AG04450 (cell line): ENCODE measurements around the gene TOMT. TPM values are rescaled to one million over a fixed set of nuclear protein-coding genes. Genes with fewer than 3 reads are reported as not detected.

Source experiments
- CTCF ChIA-PET: fragments of 300-600, 350-600 bp; formaldehyde crosslinking; extraction: SDS; loops from one replicate; lab custom pipeline; 2022; ENCODE audit warnings: antibody characterized with exemption, inconsistent platforms; lab: Charles Lee
- POLR2A ChIA-PET: fragments of 350-600 bp; formaldehyde crosslinking; extraction: SDS; loops from one replicate; lab custom pipeline; 2021; ENCODE audit warnings: antibody characterized with exemption, inconsistent platforms; lab: Yijun Ruan, JAX
- DNase-seq: peaks from one replicate; pipeline ENCODE4 v3.0.0-alpha.2; 2011; ENCODE audit warnings: low read depth, low spot score
- H3K27ac ChIP-seq: one replicate; pipeline ENCODE4 v1.5.1; 2012; ENCODE audit warnings: low read depth, low read length, control low read depth
- H3K27me3 ChIP-seq: one replicate; pipeline ENCODE4 v1.6.0; 2012; ENCODE audit warnings: low read length; ENCODE audit not compliant: control insufficient read depth, insufficient read depth
- H3K4me3 ChIP-seq: 2 replicates; pipeline ENCODE4 v1.5.1; 2011; ENCODE audit warnings: mild to moderate bottlenecking, low read depth, low read length, control low read depth
- H3K9me3 ChIP-seq: 2 replicates; pipeline ENCODE4 v1.5.1; 2012; ENCODE audit warnings: low read length; ENCODE audit not compliant: control insufficient read depth, insufficient read depth
- CTCF ChIP-seq: IDR thresholded peaks from 2 replicates; pipeline ENCODE4 v1.5.1; 2011; ENCODE audit warnings: low read depth, low read length, control low read depth, inconsistent platforms
- polyA plus RNA-seq: library from polyadenylated mRNA; depleted of rRNA; stranded (reverse); fragments of >200 nt; gene quantifications from 2 replicates; pipeline ENCODE4 v1.2.3, GENCODE V29; 2011

TOMT gene
- polyA plus RNA-seq, 1 experiment: not detected

- H3K27ac ChIP-seq: peak overlapping the region; percentile 47
- no peak for TF ChIP-seq CTCF
- CTCF ChIA-PET: interaction anchor here (0.5 to 1.6 kb wide), 2 partner anchors 45 to 138 kb away, joined by 3 to 4 read pairs; no protein-coding TSS in a partner anchor
- no peak overlapping the region for H3K4me3 ChIP-seq
- POLR2A ChIA-PET: interaction anchor here (0.6 kb wide), 1 partner anchor 9 kb away, joined by 3 read pairs; no protein-coding TSS in a partner anchor
- H3K27me3 ChIP-seq: peaks cover 3% of the 10 kb centered on the region
- H3K9me3 ChIP-seq: peaks cover 9% of the 10 kb centered on the region
- no peak for DNase-seq
Observed at GRCh38 chr11:72135891-72136683, 30.4 kb downstream of the TOMT start.

DNA sequence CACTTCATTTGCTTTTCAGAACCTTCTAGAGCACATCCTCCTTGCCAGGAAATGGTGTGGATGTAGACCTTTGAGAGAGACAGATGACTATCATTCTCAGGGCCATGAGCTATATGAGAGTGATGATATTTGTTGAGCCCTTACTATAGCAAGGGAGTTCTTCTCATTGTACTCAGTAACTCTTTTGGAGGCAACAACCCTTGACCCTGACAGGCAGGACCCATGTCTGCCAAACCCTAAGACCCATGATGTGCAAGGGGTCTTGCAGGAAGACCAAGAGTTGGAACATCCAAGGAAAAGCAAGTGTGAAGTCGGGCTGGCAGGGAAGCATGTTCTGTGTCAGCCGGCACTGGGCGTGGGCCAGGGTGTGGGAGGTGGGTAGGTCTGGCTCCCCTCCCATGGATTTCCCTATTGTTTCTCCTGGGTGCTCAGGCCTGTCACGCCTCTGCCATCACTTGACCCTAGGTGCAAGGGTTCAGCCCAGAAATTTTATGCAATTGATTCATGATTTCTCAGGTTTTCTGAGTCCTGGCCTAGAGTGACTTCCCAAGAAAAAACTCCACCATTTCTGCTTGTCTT is 31.0 kb downstream of the TOMT start:
- POLR2A ChIA-PET: no interaction called here
- Histone ChIP-seq H3K27me3 (peaks cover 3% of the 10 kb centered on the region), H3K9me3 (peaks cover 9% of the 10 kb centered on the region), H3K27ac (no peak overlapping the region), H3K4me3 (no peak overlapping the region)
- TF ChIP-seq CTCF: no peak
- CTCF ChIA-PET: interaction anchor here (1.0 to 1.6 kb wide), 2 partner anchors 46 kb away, joined by 3 to 4 read pairs; no protein-coding TSS in a partner anchor
- no peak for DNase-seq

GRCh38 chr11:72138821-72139390 is 33.2 kb downstream of the TOMT start:
- POLR2A ChIA-PET: interaction anchor here (0.6 kb wide), 1 partner anchor 19 kb away, joined by 3 read pairs; no protein-coding TSS in a partner anchor
- CTCF ChIA-PET: no interaction called here

GRCh38 chr11:72139500-72139899 is 33.8 kb downstream of the TOMT start:
- Histone ChIP-seq H3K9me3 (peaks cover 9% of the 10 kb centered on the region), H3K27ac (no peak overlapping the region), H3K4me3 (no peak overlapping the region), H3K27me3 (no peaks in the 10 kb centered on the region)
- no peak for DNase-seq
- ChIA-PET POLR2A (interaction anchor here (0.6 kb wide), 2 partner anchors 19 to 66 kb away, joined by 3 to 7 read pairs; no protein-coding TSS in a partner anchor), CTCF (no interaction called here)
- no peak for TF ChIP-seq CTCF

More at GRCh38 chr11:72138821-72139390, 33.2 kb downstream of the TOMT start:
- Histone ChIP-seq H3K27ac (no peak overlapping the region), H3K4me3 (no peak overlapping the region), H3K9me3 (peaks cover 9% of the 10 kb centered on the region), H3K27me3 (no peaks in the 10 kb centered on the region)
- no peak for DNase-seq
- no peak for TF ChIP-seq CTCF
